Lung (tissue), 12 donors: Measurements from ENCODE around the gene SHISA6. TPM values are rescaled to one million over a fixed set of nuclear protein-coding genes. Genes with fewer than 3 reads are reported as not detected.

Experiments
- ATAC-seq: fragments of 200-7000 bp; cut with Tn5 transposase; one replicate; pipeline ENCODE4 v1.9.1; 2020; ENCODE audit warnings: moderate number of reproducible peaks; ENCODE audit not compliant: insufficient read depth, low FRiP score
- DNase-seq, 3 donors: peaks; one replicate each; pipeline ENCODE4 v3.0.0-alpha.2; 2013 to 2017
- H3K27ac ChIP-seq, 2 donors: one replicate each; pipeline ENCODE4 v1.5.1; 2013; ENCODE audit warnings: mild to moderate bottlenecking in 2 of 2, moderate library complexity in 2 of 2, control low read depth in 1 of 2, inconsistent platforms in 1 of 2, low read depth in 1 of 2, low read length in 1 of 2
- H3K27me3 ChIP-seq, 3 donors: one replicate each; pipeline ENCODE4 v1.5.1; 2013; ENCODE audit warnings: low read length in 2 of 3; ENCODE audit not compliant: control insufficient read depth in 3 of 3, insufficient read depth in 3 of 3
- H3K36me3 ChIP-seq, 4 donors: one replicate each; pipeline ENCODE4 v1.5.1; 2013; ENCODE audit warnings: low read length in 4 of 4, mild to moderate bottlenecking in 1 of 4, moderate library complexity in 1 of 4; ENCODE audit not compliant: control insufficient read depth in 4 of 4, insufficient read depth in 4 of 4
- H3K4me1 ChIP-seq, 5 donors: one replicate each; pipeline ENCODE4 v1.5.1; 2013; ENCODE audit warnings: low read length in 5 of 5, mild to moderate bottlenecking in 2 of 5, moderate library complexity in 1 of 5; ENCODE audit not compliant: control insufficient read depth in 5 of 5, insufficient read depth in 5 of 5
- H3K4me3 ChIP-seq: one replicate; pipeline ENCODE4 v1.5.1; 2013; ENCODE audit warnings: mild to moderate bottlenecking, control low read depth, moderate library complexity
- H3K9ac ChIP-seq, 2 donors: one replicate each; pipeline ENCODE4 v1.5.1; 2013; ENCODE audit warnings: low read length in 2 of 2, control low read depth in 1 of 2; ENCODE audit not compliant: insufficient read depth in 1 of 2
- H3K9me3 ChIP-seq, 4 donors: one replicate each; pipeline ENCODE4 v1.5.1; 2013; ENCODE audit warnings: low read length in 3 of 4, mild to moderate bottlenecking in 1 of 4, moderate library complexity in 1 of 4; ENCODE audit not compliant: control insufficient read depth in 4 of 4, insufficient read depth in 3 of 4
- CTCF ChIP-seq: IDR thresholded peaks from 2 replicates; pipeline ENCODE4 v1.5.1; 2012; ENCODE audit warnings: mild to moderate bottlenecking; ENCODE audit errors: control extremely low read depth, extremely low read depth
- WGBS, 2 donors: extraction: QIAGEN DNeasy Blood & Tissue Kit; methylation state at CpG; one replicate each; pipeline ENCODE4 v1.1.7; 2013; 5-methylcytosine and 5-hydroxymethylcytosine counted together
- polyA plus RNA-seq, 2 donors: library from polyadenylated mRNA; stranded (reverse); fragments of 200-250 nt; gene quantifications; one replicate each; pipeline ENCODE4 v1.2.1, GENCODE V29; 2013
- total RNA-seq, 2 donors: library from RNA; depleted of rRNA in 1 of 2; stranded (reverse); fragments of >200 nt in 1 of 2; gene quantifications; one replicate each; pipeline ENCODE4 v1.2.1, GENCODE V29; 2014 to 2021
- donor health status: control.
- donor health status: control.
- donor health status: Bipolar disorder and iron deficiency.
- donor health status: healthy.
- donor health status: DM: yes; HTN: yes; CAD: no.

The SHISA6 gene
- total and polyA plus RNA-seq, 4 donors, result 0.03 to 0.34 (median 0.11) TPM

GRCh38 chr17:11290814-11291213, 49.8 kb downstream of the SHISA6 start:
- peaks cover 0 to 2% (median 0%) of the 10 kb centered on the region in 5 donors for H3K4me1 ChIP-seq
- DNase-seq, result no peak
- H3K36me3 ChIP-seq, result no peaks in the 10 kb centered on the region
- H3K4me3 ChIP-seq, result no peak overlapping the region
- H3K9ac ChIP-seq, result no peak overlapping the region
- WGBS, 2 donors, result 95 to 97% methylated on average over 7 of the region's 7 CpGs
- H3K27me3 ChIP-seq, result peaks cover 0 to 2% (median 0%) of the 10 kb centered on the region in 3 donors
- no peak overlapping the region for H3K27ac ChIP-seq
- H3K9me3 ChIP-seq, result peaks cover 0 to 4% (median 0%) of the 10 kb centered on the region in 4 donors
- TF ChIP-seq CTCF, result no peak
- no peak for ATAC-seq

- Histone ChIP-seq H3K36me3 (no peaks in the 10 kb centered on the region), H3K4me1 (peaks cover 0 to 2% (median 0%) of the 10 kb centered on the region in 5 donors), H3K27me3 (peaks cover 0 to 2% (median 0%) of the 10 kb centered on the region in 3 donors), H3K9me3 (peaks cover 0 to 3% (median 0%) of the 10 kb centered on the region in 4 donors), H3K9ac (no peak overlapping the region), H3K27ac (no peak overlapping the region), H3K4me3 (no peak overlapping the region)
- no peak for DNase-seq
- TF ChIP-seq CTCF, result no peak
- WGBS, 2 donors, result 93 to 94% methylated on average over 8 of the region's 8 CpGs
- no peak for ATAC-seq
Observed at GRCh38 chr17:11292491-11292890, 51.5 kb downstream of the SHISA6 start.

GRCh38 chr17:11293480-11293879, 52.5 kb downstream of the SHISA6 start:
- peaks cover 0 to 2% (median 0%) of the 10 kb centered on the region in 3 donors for H3K27me3 ChIP-seq
- TF ChIP-seq CTCF, result no peak
- WGBS, 2 donors, result 82 to 88% methylated on average over 8 of the region's 8 CpGs

GRCh38 chr17:11294826-11295225, 53.8 kb downstream of the SHISA6 start:
- no peak for TF ChIP-seq CTCF
- H3K4me1 ChIP-seq, result peaks cover 0 to 2% (median 0%) of the 10 kb centered on the region in 5 donors
- H3K36me3 ChIP-seq, result no peaks in the 10 kb centered on the region
- no peak overlapping the region for H3K9ac ChIP-seq
- peaks cover 0 to 2% (median 0%) of the 10 kb centered on the region in 3 donors for H3K27me3 ChIP-seq
- H3K27ac ChIP-seq, result no peak overlapping the region
- DNase-seq, result no peak
- 92% methylated on average over 10 of the region's 10 CpGs for WGBS, 2 donors
- H3K9me3 ChIP-seq, result peaks cover 0 to 5% (median 0%) of the 10 kb centered on the region in 4 donors
- no peak overlapping the region for H3K4me3 ChIP-seq
- ATAC-seq, result no peak

More at GRCh38 chr17:11293480-11293879, 52.5 kb downstream of the SHISA6 start:
- ATAC-seq (no peak), DNase-seq (no peak)
- Histone ChIP-seq H3K9ac (no peak overlapping the region), H3K4me1 (peaks cover 0 to 2% (median 0%) of the 10 kb centered on the region in 5 donors), H3K36me3 (no peaks in the 10 kb centered on the region), H3K9me3 (peaks cover 0 to 5% (median 0%) of the 10 kb centered on the region in 4 donors), H3K4me3 (no peak overlapping the region), H3K27ac (no peak overlapping the region)
